MG63 (cell line): ENCODE data around the gene PDE4D. TPM values are rescaled to one million over a fixed set of nuclear protein-coding genes. Genes with fewer than 3 reads are reported as not detected.
A peak's percentile ranks its signal among the peaks of the same experiment; 100 is the strongest.

Source experiments
- DNase-seq: peaks from one replicate; pipeline ENCODE4 v3.0.0-alpha.2; 2020
- H3K27me3 ChIP-seq: fragments of 250-450 bp; sonication (Bioruptor Pico); 2 replicates; pipeline ENCODE4 v1.5.1; 2020; ENCODE audit warnings: mild to moderate bottlenecking, moderate library complexity
- H3K36me3 ChIP-seq: fragments of 250-450 bp; sonication (Bioruptor Pico); 2 replicates; pipeline ENCODE4 v1.5.1; 2020; ENCODE audit warnings: mild to moderate bottlenecking, moderate library complexity
- H3K4me3 ChIP-seq: fragments of 250-450 bp; sonication (Bioruptor Pico); 2 replicates; pipeline ENCODE4 v1.5.1; 2020; ENCODE audit warnings: mild to moderate bottlenecking, moderate library complexity
- H3K9me3 ChIP-seq: fragments of 250-450 bp; sonication (Bioruptor Pico); 2 replicates; pipeline ENCODE4 v1.5.1; 2020; ENCODE audit warnings: mild to moderate bottlenecking, moderate library complexity
- total RNA-seq: library from RNA; depleted of rRNA; stranded (reverse); fragments of >200 nt; shearing (Covaris generic); gene quantifications from 2 replicates; pipeline ENCODE4 v1.2.3, GENCODE V29; 2014; ENCODE audit warnings: low replicate concordance

PDE4D gene
- total RNA-seq, 1 experiment from 2014 or later, result 3.1 TPM

DNA sequence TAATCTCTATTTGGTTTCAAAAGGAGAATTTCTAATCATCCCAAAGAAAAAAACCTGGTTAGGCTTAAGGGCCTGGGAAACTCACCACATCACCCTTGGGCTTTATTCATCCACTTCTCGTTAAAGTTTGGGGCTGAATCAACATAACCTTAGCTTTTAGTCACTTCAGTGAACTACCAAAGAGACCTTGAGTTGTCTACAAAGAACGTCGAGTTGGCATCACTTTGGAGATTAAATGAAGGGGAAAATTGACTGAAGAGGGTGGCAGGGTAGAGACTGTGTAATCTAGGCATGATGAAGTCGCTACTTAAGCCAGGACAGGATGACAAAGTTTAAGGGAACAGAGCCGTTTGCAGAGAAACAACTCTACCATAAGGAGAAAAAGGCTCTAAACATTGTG, 969.2 kb downstream of the PDE4D start:
- DNase-seq, result peak; percentile 23
- H3K9me3 ChIP-seq, result no peaks in the 10 kb centered on the region
- H3K36me3 ChIP-seq, result no peaks in the 10 kb centered on the region
- H3K4me3 ChIP-seq, result no peak overlapping the region
- no peaks in the 10 kb centered on the region for H3K27me3 ChIP-seq

DNA sequence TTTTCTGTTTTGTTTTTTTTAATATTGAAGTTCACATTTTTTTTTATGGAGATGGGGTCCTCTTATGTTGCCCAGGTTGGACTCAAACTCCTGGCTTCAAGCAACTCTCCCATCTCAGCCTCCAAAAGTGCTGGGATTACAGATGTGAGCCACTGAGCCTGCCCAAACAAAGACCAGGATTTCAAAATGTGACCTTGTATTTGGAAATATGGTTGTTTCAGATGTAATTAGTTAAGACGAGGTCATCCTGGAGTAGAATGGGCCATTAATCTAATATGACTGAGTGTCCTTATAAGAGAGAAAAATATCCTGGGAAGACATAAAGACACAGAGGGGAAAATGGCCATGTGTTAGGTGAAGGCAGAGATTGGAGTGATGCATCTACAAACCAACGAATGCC, 970.2 kb downstream of the PDE4D start:
- no peaks in the 10 kb centered on the region for H3K27me3 ChIP-seq
- no peak overlapping the region for H3K4me3 ChIP-seq
- DNase-seq, result no peak
- H3K9me3 ChIP-seq, result no peaks in the 10 kb centered on the region
- no peaks in the 10 kb centered on the region for H3K36me3 ChIP-seq

GRCh38 chr5:58922461-58923171, 970.9 kb downstream of the PDE4D start:
- Histone ChIP-seq H3K9me3 (no peaks in the 10 kb centered on the region), H3K36me3 (no peaks in the 10 kb centered on the region), H3K4me3 (no peak overlapping the region), H3K27me3 (no peaks in the 10 kb centered on the region)
- peak; percentile 87 for DNase-seq

DNA sequence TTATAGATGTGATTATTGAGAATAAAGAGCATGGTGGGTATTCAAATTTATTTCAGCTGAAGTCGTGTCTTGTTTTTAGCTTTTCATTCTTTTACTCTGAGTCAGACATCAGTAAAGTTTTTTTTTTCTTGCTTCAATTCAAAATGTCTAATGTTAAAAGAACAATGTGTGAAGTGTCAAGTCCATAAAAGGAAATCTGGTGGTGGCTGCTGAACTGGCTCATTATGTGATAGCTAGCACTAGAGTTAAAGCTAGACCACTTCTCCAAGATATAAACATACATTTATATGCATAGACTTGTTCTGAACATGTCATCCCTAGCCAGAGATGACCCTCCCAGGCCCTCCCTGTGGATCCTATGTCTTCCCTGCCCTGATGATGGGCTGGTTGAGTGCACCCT, 972.4 kb downstream of the PDE4D start:
- Histone ChIP-seq H3K4me3 (no peak overlapping the region), H3K9me3 (no peaks in the 10 kb centered on the region), H3K27me3 (no peaks in the 10 kb centered on the region), H3K36me3 (no peaks in the 10 kb centered on the region)
- DNase-seq, result no peak

GRCh38 chr5:58919833-58920232, 973.7 kb downstream of the PDE4D start:
- DNase-seq, result no peak
- no peaks in the 10 kb centered on the region for H3K36me3 ChIP-seq

More at GRCh38 chr5:58919833-58920232, 973.7 kb downstream of the PDE4D start:
- Histone ChIP-seq H3K4me3 (no peak overlapping the region), H3K27me3 (no peaks in the 10 kb centered on the region), H3K9me3 (no peaks in the 10 kb centered on the region)
